Ovary (tissue), 3 donors: Measurements from ENCODE around the gene RBP7.

Experiments used
- CTCF ChIP-seq, 3 donors: fragments of 450-650 bp in 2 of 3; fragments of 200-600 bp in 1 of 3; IDR thresholded peaks; one replicate each; pipeline versions ENCODE4 v1.5.1 to v1.8.0; 2016 to 2022; ENCODE audit warnings: antibody characterized with exemption in 3 of 3, mild to moderate bottlenecking in 1 of 3
- POLR2A ChIP-seq: fragments of 450-650 bp; IDR thresholded peaks from one replicate; pipeline ENCODE4 v1.6.1; 2017; ENCODE audit warnings: antibody characterized with exemption, mild to moderate bottlenecking, moderate library complexity
- donor health status: DM: no; HTN: no; CAD: no.

GRCh38 chr1:10027027-10027426, 30.0 kb downstream of the RBP7 start:
- TF ChIP-seq POLR2A, result no peak
- no peak for TF ChIP-seq CTCF (IDR thresholded peaks at IDR 0.05)
